ENCODE results near the gene OR5P2. TPM values are rescaled to one million over a fixed set of nuclear protein-coding genes. Genes with fewer than 3 reads are reported as not detected.

OR5P2 gene
- total RNA-seq: not detected in 2 replicates

GRCh38 chr11:7796842-7797241 lies at the start of gene OR5P2:
OR5P2 (minus strand) TSS chr11:7796942; CDS start chr11:7796942, 0 bp downstream.

GRCh38 chr11:7830740-7831139 lies 34.0 kb upstream of the OR5P2 start, which contains the start of gene OR5P3:
OR5P3 (minus strand) TSS chr11:7830840.

Other genes starting within 250 kb of the OR5P2 start
- gene CYB5R2, start 123.4 kb downstream of the OR5P2 start, total RNA-seq: 13.6 and 20.4 TPM in 2 replicates
- gene OVCH2, start 90.5 kb downstream of the OR5P2 start, total RNA-seq: not detected in 2 replicates
- gene OR5P3, start 33.9 kb upstream of the OR5P2 start, total RNA-seq: not detected in 2 replicates
- gene OR10A6, start 134.3 kb upstream of the OR5P2 start, total RNA-seq: under 0.01 TPM in 1 of 2 replicates, not detected in the other
- not detected in 2 replicates for gene OR10A3, start 144.8 kb upstream of the OR5P2 start, total RNA-seq
- gene NLRP10, start 168.5 kb upstream of the OR5P2 start, total RNA-seq: 0.99 and 1.5 TPM in 2 replicates
- 245 and 385 TPM in 2 replicates for gene EIF3F, start 190.4 kb upstream of the OR5P2 start, total RNA-seq

All from smooth muscle cell of trachea (primary cell).